GM19468 (cell line): ENCODE measurements around the gene ANKLE1.
"Not testable (repeated sequence)": the region's sequence is repeated elsewhere in the genome, so short reads cannot be mapped to it uniquely, and the experiment has no call there.

Experiments used
- ATAC-seq: cut with Tn5 transposase; IDR thresholded peaks from one replicate; pipeline ENCODE4 v1.9.1; 2021; ENCODE audit warnings: mild to moderate bottlenecking, moderate library complexity, moderate number of reproducible peaks; ENCODE audit not compliant: unreplicated experiment; ENCODE audit errors: extremely low read depth

The ANKLE1 gene

DNA sequence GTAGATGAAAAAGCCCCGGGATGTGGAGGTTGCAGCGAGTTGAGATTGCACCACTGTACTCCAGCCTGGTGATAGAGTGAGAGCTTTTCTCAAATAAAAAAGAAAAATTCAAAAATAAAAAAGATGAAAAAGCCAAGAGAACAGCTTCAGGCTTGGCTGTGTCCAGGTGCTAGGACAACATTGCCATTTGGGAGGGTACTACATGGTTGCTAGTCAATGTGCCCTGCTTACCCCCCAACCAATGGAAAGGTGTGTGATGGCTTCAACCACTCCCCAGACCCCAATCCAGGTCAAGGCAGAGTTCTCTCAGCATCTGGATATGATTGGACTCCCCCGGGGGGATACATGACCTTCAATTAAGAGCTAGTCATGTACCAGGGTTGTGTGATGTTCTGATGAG lies 2.3 kb upstream of the ANKLE1 start:
- ATAC-seq: no peak

DNA sequence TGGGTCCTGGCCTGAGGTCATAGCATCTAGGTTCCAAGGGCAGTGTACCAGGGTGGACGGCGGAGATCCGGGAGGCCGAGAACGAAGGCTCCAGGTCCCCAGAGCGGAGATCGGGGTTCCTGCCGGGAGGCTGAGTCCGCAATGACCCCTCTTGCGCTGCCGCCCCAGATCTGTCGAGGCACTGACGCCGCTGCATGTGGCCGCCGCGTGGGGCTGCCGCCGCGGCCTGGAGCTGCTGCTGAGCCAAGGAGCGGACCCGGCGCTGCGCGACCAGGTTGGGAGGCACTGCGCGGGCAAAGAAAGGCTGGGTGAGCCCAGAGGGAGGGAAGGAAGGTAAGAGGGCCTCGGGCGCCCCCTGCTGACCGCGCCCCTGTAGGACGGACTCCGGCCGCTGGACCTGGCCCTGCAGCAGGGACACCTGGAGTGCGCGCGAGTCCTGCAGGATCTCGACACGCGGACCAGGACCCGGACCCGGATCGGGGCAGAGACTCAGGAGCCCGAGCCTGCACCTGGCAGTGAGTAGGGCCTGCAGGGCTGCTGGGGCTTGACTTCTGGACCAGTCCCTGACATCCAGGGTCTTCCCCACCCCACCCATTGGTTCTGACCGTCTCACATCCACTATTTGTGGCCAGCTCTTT lies 906 bp downstream of the ANKLE1 start:
- ATAC-seq: no peak

DNA sequence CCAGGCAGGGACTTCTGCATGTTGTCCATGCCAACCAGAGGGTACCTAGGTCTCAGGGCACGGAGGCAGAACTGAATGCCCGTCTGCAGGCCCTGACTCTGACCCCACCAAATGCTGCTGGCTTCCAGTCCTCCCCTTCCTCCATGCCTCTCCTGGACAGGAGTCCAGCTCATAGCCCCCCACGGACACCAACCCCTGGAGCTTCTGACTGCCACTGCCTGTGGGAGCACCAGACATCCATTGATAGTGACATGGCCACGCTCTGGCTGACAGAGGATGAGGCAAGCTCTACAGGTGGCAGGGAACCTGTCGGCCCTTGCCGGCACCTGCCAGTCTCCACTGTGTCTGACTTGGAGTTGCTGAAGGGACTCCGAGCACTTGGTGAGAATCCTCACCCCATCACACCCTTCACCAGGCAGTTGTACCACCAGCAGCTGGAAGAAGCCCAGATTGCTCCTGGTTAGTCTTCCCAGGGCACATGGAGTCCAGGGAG lies 1.8 kb downstream of the ANKLE1 start:
- ATAC-seq: no peak

DNA sequence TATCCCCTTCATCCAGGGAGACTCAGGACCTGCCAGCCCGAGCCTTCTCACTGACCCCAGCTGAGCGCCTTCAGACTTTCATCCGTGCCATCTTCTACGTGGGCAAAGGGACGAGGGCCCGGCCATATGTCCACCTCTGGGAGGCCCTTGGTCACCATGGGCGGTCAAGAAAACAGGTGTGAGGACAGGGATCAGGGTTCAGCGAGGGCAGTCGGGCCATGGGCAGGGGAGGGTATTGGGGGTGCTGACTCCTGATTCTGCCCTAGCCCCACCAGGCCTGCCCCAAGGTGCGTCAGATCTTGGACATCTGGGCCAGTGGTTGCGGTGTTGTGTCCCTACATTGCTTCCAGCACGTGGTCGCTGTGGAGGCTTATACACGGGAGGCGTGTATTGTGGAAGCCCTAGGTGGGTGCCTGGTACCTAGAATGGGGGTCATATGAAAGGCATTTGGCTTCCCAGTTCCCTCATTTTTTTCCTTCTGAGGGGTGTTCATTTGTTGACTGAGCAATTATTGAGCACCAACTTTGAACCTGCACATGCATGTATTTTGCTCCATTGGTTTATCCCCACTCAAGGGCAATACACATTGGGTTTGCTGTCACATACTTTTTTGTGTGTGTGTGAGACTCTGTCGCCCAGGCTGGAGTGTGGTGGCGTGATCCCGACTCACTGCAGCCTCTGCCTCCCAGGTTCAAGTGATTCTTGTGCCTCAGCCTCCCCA lies 3.9 kb downstream of the ANKLE1 start:
- ATAC-seq: no peak

DNA sequence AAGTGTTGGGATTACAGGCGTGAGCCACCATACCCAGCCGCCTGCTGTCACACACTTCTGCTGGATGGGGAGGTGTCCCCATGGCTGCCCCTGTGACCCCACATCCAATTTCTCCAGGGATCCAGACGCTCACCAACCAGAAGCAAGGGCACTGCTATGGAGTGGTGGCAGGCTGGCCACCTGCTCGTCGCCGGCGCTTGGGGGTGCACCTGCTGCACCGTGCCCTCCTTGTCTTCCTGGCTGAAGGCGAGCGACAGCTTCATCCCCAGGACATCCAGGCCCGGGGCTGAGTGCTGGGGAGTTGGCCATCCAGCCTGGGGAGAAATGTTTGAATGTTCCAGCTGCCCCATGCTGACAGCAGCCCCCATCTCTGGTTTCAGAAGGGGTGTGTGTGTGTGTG lies 4.6 kb downstream of the ANKLE1 start:
- ATAC-seq: no peak

DNA sequence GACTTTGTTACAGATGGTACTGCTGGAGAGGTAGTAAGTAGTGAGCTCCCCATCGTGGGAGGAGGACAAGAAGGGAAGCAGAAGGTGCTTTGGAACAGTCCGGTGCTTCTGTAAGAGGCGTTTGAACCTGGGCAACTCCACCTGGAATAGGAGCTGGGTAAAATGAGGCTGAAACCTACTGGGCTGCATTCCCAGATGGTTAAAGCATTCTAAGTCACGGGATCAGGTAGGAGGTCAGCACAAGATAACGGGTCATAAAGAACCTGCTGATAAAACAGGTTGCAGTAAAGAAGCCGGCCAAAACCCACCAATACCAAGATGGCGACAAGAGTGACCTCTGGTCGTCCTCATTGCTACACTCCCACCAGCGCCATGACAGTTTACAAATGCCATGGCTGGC lies 5.1 kb downstream of the ANKLE1 start:
- ATAC-seq: no peak

DNA sequence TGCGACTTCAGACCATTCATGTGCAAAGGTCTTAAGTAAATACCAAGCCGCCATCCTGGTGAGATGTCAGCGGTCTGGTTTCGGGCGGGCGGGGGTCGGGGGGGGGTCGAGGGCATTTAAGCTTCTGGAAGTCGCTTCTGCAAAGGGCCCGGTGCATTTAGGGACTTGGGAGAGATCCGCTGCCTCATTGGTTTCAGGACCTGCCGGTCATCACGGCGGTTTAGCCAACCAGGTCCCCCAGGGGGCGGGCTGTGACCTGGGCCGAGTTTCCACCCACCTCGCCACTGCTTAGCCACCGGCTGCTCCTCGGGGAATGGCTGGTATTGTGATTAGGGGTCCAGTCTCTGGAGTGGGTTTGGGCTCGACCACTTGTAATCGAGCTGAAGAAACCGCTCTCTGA lies 7.8 kb downstream of the ANKLE1 start:
- no peak for ATAC-seq

DNA sequence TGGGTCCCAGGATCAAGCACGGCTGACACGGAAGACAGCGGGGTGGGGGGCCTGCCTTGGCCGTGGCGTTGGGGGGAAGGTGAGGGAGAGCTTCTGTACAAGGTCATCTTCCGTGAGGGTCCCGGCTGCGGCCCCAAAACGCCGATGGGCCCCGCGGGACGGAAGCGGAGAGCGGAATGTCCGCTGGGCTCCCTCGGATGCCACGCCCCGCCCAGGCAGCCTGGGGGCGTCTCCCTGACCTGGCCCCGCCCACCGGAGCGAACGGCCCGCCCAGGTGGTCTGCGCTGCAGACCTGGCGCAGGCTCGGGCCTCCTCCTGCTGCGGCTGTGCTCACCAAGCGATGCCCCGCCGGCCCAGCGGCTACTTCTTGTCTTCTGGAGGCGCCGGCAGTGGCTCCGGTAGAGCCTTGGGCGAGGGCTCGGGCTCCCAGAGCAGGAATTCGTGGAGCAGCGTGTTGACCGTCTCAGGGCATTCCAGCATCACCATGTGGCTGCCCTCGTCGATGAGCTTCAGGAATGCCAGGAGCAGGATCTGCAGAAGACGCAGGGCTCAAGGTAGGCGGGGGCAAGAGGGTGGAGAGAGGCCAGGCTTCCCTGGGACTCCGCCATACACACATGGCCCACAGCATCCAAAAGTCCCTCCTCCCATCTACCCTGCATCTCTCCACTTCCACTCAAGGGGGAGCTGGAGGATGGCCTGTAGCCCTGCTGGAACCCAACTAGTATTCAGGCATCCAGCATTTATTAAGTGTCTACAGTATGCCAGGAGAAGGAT lies 10.8 kb downstream of the ANKLE1 start:
- no peak for ATAC-seq

DNA sequence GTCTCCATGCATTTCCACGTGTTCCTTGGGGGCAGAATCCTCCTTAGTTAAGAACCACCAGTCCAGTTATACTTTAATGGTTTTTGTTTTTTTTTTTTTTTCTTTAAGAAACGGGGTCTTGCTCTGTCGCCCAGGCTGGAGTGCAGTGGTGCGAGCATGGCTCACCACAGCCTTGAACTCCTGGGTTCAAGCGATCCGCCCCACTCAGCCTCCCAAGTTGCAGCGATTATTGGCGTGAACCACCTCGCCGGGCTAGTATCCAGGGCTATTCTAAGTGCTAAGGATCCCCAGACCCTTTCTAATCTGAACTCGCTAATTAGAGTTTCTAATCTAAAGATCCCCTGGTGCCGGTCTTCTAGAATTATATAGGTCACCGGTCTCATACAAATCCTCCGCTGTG lies 11.9 kb downstream of the ANKLE1 start:
- ATAC-seq: no peak

DNA sequence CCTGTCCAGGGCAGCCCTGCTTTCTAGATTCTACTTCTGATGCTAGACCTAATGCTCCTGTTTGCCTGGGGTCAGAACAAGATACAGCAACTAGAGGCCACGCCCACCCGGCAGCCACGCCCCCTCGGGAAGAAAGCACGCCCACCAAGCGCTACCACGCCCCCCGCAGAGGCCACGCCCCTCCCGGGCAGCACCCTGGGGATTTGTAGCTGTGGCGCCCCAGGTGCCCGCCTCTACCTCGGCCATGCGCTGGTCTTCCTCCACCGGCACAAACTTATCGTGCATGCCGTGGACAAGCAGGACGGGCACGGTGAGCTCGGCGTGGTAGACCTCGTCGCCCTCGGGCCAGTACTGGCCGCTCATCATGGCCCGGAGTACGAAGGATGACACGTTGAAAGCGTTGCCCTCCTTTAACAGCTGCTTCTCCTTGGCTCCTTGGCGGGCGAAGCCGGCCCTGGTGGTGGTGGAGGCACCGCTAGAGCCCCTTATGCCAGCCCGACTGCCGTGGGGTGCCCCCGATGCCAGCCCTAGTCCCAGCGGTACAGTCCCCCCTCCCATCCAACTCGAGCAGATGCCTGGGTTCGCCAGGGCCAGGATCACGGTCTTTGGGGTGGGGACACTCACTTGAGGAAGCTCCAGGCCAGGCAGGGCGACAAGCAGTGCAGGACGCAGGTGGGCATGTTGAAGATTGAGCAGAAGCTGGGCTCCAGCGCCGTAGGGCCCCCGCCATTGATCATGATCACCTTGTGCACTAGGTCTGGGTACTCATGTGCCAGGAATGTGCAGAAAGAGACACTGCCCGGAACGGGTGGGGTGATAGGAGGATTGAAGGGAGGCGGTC lies 12.6 kb downstream of the ANKLE1 start:
- ATAC-seq: no peak

DNA sequence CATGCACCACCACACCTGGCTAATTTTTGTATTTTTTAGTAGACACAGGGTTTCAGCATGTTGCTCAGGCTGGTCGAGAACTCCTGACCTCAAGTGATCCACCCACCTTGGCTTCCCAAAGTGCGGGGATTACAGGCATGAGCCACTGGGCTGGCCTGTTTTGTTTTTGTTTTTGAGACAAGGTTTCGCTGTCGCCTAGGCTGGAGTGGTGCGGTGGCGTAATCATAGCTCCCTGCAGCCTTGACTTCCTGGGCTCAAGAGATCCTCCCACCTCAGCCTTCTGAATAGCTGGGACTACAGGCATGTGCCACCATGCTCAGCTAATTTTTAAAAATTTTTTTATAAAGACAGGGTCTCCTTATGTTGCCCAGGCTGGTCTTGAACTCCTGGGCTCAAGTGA lies 13.8 kb downstream of the ANKLE1 start:
- ATAC-seq: not testable (repeated sequence)

DNA sequence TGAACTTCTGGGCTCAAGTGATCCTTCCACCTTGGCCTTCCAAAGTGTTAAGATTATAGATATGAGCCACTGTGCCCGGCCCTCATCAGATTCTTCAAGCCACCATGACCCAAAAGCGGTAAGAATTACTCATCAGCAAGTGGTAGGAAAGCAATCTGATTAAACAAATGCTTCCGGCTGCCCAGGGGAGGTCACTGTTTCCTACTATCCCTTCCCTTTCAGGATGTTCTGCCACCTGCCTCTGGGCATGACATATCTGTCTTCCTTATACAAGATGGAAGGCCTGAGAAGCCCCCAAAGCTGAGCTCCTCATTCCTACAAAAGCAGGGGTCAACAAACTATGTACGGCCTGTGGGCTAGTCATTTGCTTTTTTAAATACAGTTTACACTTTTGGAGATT lies 14.6 kb downstream of the ANKLE1 start:
- ATAC-seq: no peak

DNA sequence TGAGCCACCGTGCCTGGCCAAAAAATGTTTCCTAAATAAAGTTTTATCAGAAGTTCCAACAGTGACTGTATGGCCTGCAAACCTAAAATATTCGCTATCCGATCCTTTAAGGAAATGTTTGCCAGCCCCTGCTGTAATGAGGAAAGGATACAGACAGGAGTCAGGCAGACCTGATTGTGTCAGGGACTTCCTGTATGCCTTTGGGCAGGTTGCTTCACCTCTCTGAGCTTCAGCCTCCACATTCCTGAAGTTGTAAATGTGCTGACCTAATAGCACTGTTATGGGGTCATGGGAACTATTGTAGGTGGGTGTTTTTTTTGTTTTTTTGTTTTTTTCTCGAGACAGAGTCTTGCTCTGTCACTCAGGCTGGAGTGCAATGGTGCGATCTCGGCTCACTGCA lies 15.3 kb downstream of the ANKLE1 start:
- ATAC-seq: no peak

DNA sequence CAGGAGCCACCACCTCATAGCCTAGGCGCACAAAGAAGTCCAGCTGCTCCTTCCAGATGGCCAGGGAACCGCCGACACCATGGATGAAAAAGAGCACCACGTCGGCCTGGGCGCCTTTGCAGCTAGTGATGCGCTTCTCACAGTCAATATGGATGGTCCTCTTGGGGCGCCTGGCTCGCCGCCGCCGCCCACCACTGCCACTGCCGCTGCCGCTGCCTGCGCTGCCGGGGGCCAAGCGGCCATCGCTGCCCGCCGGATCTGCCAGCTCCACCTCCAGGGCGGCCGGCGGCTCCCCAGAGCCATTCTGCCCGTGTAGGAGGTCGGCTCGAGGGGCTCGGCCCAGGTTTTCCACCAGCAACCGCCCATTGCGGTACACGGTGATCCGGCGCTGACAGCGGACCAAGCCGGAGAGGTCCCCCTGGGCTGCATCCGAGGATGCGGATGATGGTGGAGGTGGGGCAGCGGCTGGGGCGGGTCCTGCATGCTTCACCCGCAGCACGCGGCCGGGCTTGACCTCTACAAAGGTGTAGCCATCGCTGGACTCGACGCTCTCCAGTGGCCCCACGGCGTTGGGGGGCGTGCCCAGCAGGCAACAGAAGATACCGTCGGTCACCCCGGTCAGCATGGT lies 19.4 kb downstream of the ANKLE1 start:
- ATAC-seq: no peak

DNA sequence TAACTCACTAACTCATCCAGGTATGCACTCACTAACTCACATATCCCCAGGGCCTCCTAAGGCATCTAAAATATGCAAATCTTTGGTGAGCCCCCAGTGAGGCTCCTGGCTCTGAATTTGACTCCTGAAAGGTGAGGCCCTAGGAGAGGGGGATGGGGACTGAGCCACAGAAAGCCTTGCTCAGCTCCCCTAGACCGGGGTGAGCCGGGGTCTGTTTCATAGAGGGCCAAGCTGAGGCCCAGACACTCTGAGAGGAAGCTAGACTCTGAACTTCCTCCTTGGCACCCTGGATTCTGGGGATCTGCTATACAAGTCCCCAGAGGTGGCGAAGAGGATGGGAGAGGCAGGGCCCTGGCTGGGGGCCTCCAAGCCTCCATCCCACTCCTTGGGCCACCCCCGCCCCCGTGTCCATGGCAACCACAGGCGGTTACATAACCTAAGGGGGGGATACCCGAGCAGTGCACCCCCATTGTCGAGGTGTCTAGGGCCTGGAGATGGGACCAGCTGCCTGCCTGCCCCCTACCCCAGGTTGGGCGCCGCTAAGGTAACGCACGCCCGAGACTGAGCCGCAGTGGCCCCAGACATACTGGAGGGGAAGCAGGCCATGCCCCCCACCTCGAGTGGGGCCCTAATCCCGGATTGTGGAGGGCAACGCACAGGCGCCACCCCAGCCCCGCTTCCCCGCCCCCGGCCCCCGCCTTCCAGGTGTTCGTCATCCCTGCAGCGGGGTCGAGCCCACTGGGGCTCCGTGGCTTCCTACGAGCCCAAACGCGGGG lies 20.9 kb downstream of the ANKLE1 start:
- ATAC-seq: no peak

DNA sequence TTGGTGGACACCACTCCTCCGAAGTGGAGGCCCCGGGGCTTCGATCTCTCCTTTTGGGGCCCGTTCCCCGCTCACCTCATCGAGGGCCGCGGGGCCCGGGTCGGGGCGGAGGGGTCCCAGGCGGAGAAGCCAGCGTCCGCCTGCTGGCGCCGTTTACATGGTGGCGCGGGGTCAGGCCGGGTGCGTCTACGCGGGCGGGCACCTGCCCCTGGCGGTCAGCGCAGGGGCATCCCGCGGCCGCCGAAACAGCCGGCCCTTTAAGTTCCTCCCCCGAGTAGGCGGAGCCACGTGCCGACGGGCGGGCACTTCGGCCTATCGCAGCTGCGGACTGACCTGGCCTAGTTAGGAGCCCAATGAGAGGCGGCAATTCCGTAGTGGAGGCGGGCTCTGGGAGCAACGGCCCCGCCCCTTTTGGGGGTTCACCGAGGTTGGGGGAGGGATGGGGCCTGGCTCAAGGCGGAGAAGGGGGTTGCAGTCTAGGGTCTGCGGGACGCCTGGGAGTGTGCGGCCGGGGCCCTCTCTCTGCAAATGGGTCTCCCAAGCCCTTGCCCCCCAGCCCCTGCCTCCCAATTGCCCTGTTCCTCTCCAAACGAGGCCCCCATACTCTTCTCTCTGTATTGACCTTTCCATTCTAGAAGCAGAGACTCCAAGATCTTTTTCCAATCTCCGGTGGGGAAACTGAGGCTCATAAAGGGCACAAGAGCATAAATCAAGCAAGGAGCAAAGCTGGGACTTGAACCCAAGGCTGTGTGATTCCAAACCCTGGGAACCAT lies 21.7 kb downstream of the ANKLE1 start, which contains the start of gene ABHD8:
Gene ABHD8 (minus strand): TSS at position 259 of the 773 bp plus-strand sequence. CDS start 1,809 bp downstream, outside the sequence.
- ATAC-seq: peak; percentile 23

DNA sequence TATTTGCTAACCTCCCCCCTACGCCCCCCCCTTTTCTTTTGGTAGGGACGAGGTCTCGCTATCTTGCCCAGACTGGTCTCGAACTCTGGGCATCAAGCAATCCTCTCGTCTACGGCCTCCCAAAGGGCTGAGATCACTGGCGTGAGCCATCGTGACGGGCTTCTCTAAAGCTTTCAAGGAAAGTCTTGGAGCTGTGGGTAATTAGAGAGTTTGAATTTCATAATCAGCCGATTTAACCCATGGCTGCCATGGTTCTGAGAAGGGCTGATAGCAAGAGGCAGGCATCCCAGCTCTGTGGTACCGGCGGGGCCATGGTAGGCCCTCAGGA lies 22.2 kb downstream of the ANKLE1 start:
- no peak for ATAC-seq
